GM12874 (cell line): ENCODE data around the gene SOX4.

Source experiments
- TF ChIP-seq, protein P1 (sequence below): IDR thresholded peaks from 2 replicates; pipeline ENCODE4 v1.5.1; 2011; ENCODE audit warnings: low read depth, mild to moderate bottlenecking, control low read depth, low read length, moderate library complexity; ENCODE audit not compliant: insufficient read depth

SOX4 gene

DNA sequence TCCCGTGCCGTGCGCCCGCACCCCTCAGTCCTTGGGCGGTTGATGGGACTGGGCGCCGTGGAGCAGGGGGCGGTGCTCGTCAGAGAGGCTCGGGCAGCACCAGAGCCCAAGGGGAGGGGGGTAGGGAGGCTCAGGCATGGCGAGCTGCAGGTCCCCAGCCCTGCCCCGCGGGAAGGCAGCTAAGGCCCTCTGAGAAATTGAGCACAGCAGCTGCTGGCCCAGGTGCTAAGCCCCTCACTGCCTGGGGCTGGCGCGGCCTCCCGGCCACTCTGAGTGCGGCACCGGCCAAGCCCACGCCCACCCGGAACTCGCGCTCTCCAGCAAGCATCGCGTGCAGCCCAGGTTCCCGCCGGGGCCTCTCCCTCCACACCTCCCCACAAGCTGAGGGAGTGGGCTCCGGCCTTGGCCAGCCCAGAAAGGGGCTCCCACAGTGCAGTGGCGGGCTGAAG lies 16.4 kb downstream of the SOX4 start:
- TF ChIP-seq, protein P1, sequence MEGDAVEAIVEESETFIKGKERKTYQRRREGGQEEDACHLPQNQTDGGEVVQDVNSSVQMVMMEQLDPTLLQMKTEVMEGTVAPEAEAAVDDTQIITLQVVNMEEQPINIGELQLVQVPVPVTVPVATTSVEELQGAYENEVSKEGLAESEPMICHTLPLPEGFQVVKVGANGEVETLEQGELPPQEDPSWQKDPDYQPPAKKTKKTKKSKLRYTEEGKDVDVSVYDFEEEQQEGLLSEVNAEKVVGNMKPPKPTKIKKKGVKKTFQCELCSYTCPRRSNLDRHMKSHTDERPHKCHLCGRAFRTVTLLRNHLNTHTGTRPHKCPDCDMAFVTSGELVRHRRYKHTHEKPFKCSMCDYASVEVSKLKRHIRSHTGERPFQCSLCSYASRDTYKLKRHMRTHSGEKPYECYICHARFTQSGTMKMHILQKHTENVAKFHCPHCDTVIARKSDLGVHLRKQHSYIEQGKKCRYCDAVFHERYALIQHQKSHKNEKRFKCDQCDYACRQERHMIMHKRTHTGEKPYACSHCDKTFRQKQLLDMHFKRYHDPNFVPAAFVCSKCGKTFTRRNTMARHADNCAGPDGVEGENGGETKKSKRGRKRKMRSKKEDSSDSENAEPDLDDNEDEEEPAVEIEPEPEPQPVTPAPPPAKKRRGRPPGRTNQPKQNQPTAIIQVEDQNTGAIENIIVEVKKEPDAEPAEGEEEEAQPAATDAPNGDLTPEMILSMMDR: no peak

DNA sequence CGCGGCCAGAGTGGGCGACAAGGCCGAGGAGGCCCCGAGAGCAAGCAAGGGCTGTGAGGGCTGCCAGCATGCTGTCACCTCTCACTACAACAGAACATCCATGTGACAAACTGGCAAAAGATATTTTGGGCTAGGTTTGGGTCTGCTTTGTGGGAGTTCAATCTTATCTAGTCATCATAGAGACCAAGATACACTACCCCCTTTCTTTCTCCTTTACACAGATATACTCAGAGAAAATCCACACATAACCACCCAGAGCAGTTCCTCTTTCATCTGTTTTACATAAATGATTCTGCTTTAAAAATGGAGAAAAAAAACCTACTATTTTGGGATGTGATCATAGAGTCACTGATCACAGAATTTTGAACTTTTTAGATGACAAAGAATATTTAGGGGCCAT lies 16.8 kb downstream of the SOX4 start:
- TF ChIP-seq, protein P1: no peak

DNA sequence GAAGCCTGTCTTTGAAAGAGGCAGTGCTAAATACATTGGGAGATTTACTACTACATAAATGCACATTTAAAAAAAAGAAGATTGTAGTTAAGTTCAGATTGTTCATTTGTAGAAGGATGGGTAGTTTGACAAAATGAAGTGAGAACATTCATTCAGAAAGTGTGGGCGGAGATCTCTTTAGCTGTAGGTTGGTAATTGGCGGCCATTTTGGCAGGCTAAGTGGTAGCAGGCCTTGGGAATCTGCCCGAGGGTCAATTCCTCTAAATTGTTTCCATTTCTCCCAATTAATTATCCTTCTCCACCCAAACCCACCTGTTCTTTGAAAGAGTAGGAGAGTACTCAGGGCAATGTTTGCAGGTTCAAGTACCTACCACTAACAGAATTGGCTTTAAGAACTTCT lies 17.9 kb downstream of the SOX4 start:
- TF ChIP-seq, protein P1: no peak

DNA sequence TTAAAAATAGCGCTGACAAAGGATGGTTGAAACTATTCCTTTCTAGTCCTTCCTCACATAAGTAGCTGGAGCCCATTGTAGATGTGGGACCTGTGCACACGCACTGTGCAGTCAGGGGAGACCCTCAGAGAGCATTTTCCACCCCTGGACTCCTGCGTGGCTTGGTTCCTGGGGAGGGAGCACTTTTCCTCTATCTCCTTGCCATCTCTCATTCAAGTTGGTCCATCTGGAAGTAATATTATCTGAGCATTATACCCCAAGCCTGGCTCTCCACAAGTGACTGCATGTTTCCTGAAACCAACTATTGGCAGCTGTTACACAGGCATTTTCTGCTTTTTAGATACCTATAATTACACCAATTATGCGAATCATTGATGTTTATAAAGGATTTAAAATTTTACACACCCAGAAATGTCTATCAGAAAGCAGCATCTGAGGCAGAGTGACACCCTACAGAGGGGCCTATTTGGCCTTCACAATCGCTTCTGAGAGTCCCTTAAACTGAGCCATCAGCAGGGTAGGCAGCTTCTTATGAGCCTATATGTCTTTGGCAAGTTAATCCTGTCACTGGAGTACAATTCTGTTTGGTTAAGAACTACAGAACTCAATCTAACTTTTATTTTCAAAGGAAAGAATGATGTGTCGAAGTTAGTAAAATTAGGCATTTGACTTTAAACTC lies 18.7 kb downstream of the SOX4 start:
- TF ChIP-seq, protein P1: no peak

DNA sequence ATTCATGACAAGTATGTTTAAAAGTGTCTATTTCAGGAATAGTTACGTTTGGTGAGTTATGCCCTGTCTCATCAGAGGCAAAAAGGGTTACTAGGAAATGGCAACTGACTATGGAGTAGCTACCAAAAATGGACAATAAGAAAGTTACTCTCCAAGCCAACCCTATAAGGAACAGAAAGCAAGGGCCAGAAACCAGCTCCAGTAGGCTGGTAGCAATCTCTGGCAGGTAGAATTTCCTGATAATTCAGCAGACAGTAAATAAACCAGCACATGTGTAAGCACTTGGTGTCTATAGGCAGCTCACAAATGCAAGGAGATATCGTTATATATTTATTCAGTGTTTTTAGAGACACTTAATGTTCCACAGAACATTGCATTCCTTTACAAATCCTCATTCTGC lies 20.3 kb downstream of the SOX4 start:
- TF ChIP-seq, protein P1: no peak

DNA sequence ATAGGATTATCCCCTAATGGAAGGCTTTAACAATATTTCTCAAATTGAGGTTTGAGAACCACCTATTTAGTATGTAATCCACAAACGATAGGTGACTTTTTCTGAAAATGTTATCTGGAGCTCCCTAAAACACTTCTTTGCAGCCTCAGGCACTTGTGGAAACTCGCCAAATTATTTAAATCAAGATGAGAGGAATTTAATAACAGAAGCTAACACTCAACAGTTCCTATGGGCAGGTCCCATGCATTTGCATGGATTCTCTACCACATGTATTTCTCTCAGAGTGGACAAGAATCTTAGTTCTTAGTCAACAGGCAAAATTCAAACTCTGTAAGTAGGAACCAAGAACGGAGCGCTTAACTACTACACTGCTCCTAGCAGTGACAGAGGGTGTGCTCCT lies 20.7 kb downstream of the SOX4 start:
- TF ChIP-seq, protein P1: no peak

DNA sequence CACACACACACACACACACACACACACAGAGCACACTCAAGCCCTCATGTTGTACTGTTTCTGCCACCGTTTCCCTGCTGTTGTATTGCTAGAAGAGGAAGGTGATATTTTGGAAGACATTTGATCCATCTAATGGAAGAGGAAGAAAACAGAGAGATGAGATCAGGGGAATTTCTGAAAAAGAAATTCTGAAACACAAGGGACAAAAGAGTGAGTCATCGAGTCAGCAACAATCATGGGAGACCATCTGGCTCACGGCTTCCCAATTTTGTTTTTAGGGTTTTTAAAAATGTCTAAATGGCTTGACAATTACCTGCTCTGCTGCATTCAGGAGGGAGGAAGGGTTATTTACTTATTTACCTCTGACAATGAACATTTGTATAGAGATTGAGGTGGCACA lies 22.0 kb downstream of the SOX4 start:
- TF ChIP-seq, protein P1: no peak
